ENCODE measurements around the gene C12orf50.

GRCh38 chr12:87982208-87982607, 47.0 kb downstream of the C12orf50 start:
- TF ChIP-seq GATA3 (IDR thresholded peaks at IDR 0.05; ENCODE audit: borderline replicate concordance) (no peak), MAFK (IDR thresholded peaks at IDR 0.05; ENCODE audit: partially characterized antibody) (no peak), REST (IDR thresholded peaks at IDR 0.05) (no peak)
- TF ChIP-seq, protein P1, sequence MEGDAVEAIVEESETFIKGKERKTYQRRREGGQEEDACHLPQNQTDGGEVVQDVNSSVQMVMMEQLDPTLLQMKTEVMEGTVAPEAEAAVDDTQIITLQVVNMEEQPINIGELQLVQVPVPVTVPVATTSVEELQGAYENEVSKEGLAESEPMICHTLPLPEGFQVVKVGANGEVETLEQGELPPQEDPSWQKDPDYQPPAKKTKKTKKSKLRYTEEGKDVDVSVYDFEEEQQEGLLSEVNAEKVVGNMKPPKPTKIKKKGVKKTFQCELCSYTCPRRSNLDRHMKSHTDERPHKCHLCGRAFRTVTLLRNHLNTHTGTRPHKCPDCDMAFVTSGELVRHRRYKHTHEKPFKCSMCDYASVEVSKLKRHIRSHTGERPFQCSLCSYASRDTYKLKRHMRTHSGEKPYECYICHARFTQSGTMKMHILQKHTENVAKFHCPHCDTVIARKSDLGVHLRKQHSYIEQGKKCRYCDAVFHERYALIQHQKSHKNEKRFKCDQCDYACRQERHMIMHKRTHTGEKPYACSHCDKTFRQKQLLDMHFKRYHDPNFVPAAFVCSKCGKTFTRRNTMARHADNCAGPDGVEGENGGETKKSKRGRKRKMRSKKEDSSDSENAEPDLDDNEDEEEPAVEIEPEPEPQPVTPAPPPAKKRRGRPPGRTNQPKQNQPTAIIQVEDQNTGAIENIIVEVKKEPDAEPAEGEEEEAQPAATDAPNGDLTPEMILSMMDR (IDR thresholded peaks at IDR 0.05), result no peak

All from A549 (cell line).